Upper lobe of left lung (tissue), 4 donors: ENCODE data around the gene PNPT1.

Experiments
- EP300 ChIP-seq, 4 donors: sonication (generic); formaldehyde crosslinking; IDR thresholded peaks; one replicate each; pipeline ENCODE4 v1.5.1; 2017; ENCODE audit warnings: antibody characterized with exemption in 4 of 4, control low read depth in 2 of 4
- POLR2A ChIP-seq, 4 donors: fragments of 450-650 bp; IDR thresholded peaks; one replicate each; pipeline ENCODE4 v1.5.1; 2016 to 2017; ENCODE audit warnings: antibody characterized with exemption in 4 of 4, mild to moderate bottlenecking in 2 of 4
- POLR2AphosphoS5 ChIP-seq, 2 donors: sonication (generic); formaldehyde crosslinking; IDR thresholded peaks; one replicate each; pipeline ENCODE4 v1.5.1; 2017; ENCODE audit warnings: antibody characterized with exemption in 2 of 2
- TF ChIP-seq, protein P1 (sequence below), 6 experiments: fragments of 450-650 bp in 4 of 6; fragments of 200-600 bp in 2 of 6; sonication (generic) in 2 of 6; IDR thresholded peaks; one replicate each; pipeline ENCODE4 v1.5.1; 2016 to 2019; ENCODE audit warnings: antibody characterized with exemption in 6 of 6

DNA sequence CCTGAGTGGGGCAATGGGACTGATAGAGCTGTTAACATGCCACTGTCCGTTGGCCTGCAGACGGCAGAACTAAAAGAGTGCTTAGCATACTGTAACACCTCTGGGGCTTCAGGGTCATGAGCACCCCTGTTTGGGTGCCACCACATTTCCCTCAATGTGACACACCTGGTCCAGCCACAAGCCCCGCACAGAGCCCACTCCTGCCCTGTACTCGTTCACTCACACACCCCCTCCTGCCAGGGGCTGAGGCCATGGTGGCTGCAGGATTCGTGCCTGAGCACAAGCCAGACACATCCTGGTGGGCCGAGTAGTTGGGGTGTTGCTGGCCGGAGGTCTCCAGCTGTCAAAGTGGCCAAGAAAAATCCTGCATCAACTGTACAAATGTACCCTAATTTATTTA is 71.8 kb downstream of the PNPT1 start:
- TF ChIP-seq, protein P1, sequence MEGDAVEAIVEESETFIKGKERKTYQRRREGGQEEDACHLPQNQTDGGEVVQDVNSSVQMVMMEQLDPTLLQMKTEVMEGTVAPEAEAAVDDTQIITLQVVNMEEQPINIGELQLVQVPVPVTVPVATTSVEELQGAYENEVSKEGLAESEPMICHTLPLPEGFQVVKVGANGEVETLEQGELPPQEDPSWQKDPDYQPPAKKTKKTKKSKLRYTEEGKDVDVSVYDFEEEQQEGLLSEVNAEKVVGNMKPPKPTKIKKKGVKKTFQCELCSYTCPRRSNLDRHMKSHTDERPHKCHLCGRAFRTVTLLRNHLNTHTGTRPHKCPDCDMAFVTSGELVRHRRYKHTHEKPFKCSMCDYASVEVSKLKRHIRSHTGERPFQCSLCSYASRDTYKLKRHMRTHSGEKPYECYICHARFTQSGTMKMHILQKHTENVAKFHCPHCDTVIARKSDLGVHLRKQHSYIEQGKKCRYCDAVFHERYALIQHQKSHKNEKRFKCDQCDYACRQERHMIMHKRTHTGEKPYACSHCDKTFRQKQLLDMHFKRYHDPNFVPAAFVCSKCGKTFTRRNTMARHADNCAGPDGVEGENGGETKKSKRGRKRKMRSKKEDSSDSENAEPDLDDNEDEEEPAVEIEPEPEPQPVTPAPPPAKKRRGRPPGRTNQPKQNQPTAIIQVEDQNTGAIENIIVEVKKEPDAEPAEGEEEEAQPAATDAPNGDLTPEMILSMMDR (IDR thresholded peaks at IDR 0.05), result no peak
- TF ChIP-seq POLR2AphosphoS5 (IDR thresholded peaks at IDR 0.05), result no peak
- no peak for TF ChIP-seq POLR2A (IDR thresholded peaks at IDR 0.05)
- no peak for TF ChIP-seq EP300 (IDR thresholded peaks at IDR 0.05)
